ENCODE data around the gene IRX2.

GRCh38 chr5:2773327-2773726 lies 21.9 kb upstream of the IRX2 start:
- no peak for TF ChIP-seq CTCF (conservative IDR thresholded peaks at IDR 0.05; ENCODE audit: low read depth, low read length)
- TF ChIP-seq EZH2 (IDR thresholded peaks at IDR 0.05; ENCODE audit: borderline replicate concordance, low read depth, low read length, poor library complexity, severe bottlenecking) = no peak

Data from A673 (cell line).